ENCODE measurements around the gene NEURL3.

Gene NEURL3

DNA sequence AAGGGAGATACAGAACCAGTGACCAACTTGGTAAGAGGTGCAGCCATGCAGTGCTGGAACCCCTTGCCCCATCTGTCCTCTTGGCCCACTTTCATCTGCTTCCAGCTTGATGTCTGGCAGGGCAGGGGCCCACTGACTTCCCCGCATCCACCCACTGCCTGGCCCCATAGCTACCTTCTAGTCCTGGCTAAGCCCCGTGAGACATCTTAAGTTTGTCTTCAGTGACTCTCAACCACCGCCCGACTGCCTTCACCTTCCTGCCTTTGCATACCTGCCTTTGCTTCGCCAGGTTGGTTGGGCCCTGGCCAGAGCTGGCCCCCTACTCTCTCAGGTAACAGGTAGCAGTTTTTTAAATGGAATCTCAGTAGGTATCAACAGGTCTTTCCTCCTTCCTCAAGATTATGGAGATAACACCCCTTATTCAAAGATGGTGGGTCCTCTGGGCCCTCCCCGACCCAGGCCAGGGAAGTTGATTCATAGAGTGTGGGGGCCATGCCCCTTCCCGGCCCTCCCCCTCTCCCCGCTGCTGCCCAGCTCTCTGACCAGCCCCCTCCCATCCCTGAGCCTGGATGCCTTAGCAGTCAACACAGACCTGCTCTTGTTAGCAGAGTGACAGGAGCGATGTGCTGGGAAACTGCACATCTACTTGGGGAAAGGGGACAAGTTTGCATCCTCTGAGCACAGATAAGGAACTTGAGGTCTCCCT is 34.2 kb upstream of the NEURL3 start:
- DNase-seq, result no peak

DNA sequence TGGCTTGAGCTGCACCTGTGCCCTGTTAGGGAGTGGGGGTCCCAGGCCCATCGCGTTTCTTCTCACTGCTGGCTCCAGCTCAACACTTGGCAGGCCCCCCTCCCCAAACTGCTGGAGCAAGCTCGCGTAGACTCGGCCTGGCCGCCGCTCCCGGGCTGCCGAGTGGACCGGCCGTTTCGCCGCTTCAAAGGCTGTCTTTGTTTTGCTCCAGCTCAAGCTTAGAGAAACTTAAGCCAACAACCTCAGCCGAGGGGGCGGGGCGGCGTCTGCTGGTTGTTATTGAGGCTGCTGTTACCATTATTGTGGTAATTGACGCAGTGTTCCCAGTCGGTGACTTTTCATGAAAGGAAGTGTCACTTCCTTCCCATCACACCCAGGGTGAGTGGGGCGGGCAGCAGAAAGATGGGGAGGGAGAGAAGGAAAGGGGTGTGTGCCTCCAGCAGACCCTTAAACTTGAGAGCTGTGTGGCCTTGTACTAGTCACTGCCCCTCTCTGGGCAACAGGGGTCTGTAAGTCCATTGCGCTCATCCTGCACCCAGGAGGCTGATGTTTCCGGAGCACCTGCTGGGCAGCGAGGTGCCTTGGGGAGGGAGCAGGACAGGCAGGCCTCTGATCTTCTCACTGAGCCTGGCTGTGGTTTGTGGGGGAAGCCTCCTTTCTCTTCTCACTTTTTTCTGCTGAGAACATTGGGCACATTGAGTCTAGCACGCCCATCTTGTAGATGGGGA is 33.5 kb upstream of the NEURL3 start:
- DNase-seq, result peak; percentile 92 to 94

DNA sequence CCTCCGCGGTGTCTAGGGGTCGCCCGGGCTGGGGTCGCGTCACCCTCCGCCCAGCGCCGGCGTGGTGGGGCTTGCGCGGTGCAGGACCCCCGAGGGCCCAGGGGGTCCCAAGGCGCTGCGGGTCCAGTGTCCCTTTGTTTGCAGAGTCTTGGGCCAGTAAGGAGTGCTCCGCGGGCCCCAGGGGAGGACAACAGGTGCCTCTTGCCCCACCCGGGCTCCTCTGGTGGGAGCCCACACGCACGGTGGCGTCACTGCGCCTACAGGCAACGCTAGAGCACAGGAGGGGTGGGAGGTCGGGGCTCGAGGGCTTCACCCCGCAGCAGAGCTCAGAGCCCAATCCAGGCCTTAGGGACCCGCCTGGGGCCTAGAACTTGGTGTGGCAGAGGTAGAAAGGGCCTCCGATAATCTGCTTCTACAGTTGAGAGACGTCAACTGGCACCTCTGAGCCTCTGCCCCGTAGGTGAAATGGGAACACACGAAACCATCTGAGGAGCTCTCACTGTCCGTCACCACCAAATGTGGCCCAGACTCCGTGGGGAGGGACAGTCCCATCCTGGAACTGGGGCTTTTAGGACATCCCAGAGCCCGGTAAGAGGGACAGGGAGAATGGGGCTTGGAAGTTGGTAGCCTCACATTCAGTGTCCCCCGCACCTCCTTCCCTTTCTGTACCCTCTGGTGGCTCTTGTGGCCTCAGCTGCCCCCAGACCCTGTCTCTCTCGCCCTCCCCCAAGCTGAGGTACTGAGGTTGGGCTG is 32.8 kb upstream of the NEURL3 start:
- peak in 1 of 2 experiments; percentile 59 for DNase-seq

DNA sequence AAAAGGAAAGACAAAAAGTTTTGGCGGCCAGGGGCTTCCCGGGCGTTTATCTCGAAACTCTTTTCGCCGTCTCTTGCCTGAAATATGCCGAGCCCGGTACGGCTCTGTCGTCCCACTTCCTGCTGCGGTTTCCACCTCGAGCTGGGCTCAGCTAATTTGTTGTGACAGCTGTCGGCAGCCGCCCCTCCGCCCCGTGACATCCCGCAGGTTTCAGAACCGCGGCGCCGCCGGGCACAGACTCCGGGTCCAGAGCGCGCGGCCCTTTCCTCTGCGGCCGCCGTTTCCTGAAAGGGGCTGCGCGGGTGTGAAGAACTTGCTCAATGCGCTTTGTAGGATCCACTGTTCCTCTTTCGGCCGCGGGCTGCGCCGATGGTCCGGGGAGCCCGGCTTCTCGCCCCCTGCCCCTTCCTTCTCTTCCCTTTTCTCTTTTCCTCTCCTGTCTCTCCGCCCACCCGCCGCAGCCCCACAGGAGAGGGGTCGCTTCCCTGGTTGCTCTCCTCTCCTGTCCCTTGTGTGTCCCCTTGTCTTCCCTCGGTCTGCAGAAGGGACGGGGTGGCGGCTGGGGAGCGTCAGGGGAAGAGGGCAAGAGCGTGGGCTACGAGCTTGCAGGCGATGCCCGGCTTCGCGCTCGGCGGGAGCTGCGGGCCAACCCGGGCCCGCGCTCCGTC is 32.0 kb upstream of the NEURL3 start:
- peak; percentile 73 for DNase-seq

DNA sequence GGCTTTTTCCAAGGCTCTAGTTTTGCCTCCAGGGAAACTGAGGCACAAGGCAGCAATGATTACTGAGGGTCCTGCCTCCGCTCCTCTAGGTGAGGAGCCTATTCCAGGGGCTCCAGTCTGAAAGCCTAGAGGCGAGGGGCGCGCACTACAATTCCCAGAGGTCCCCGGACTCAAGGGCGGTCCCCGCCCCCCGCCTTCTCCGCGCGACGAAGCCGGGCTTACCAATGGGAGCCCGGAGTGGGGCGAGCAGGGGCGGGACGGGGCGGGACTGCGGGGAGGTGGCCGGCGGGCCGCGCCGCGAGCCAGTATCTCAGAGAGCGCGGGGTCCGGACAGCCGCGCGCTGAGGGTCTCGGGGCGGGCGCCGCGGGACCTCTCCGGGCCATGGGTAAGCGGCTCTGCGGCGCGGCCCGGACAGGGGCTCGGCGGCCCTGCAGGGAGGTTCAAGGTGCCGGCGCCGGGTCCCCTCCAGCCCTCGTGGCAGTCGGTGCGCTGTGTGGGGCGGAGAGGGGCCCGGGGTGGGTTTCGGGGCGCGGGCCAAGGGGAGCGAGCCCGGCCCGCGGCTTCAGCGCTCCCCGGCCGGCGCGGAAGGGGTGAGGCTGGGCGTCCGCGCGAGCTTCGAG is 31.4 kb upstream of the NEURL3 start, which contains the start of gene ARID5A:
Gene ARID5A, plus strand, starts transcription at position 308 of the 621 bp plus-strand sequence. Its CDS starts 75 bp downstream, at position 383.
- peak; percentile 91 to 94 for DNase-seq

DNA sequence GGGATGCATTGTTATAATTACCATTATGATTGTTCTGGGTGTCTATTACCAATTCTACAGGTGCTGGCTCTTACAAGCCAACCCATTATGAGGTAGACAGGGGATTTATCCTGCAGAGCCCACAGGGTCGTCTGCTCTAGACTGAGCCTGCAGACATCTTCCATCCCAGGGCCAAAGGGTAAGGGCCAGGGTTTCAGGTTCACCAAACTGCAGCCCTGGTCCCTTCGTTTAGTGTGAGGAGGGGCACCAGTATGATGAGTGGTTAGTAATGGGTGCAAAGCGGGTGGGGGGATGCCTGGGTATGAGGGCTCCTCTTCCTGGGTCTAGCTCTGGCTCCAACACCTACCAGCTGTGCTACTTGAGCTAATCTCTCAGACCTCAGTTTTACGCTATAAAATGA is 30.2 kb upstream of the NEURL3 start:
- no peak for DNase-seq

DNA sequence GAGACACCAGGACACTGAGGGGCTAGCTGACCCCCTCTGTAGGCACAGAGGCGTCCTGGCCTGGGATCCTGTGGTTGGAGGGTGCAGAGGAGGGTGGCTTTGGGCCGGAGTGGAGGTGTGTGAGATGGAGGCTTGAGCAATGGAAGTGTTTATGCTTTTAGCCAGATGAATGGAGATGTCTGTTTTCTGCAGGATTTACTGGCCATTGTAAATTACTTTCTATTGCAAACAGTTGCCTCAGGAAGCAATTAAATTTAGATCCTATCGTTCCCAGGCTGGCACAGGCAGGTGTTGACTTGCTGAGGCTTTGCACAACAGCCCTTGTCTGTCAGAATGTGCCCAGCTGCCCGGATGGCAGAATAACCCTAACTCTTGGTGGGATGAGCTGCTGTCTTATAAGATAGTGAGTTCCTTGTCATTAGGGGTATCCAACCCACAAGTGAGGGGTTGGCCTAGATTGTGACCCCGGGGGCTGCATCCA is 29.6 kb upstream of the NEURL3 start:
- DNase-seq, result no peak

DNA sequence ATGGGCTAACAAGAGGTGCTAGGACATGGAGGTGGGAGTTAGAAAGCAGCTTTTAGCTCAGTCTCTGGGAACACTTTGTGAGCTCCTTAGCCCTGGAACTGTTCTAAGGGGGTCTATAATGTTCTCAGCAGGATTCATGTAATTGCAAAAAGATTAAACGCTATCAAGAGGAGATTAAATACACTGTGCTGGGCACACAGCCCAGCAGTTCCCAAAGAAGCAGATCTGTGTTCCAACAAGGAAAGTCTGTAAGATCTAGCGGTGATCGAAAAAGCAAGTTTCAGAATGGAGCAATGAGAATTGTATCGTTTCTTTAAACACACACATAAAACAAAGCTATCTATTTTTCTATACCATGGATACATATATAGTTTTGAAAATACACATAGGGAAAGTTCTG is 29.0 kb upstream of the NEURL3 start:
- DNase-seq, result no peak

DNA sequence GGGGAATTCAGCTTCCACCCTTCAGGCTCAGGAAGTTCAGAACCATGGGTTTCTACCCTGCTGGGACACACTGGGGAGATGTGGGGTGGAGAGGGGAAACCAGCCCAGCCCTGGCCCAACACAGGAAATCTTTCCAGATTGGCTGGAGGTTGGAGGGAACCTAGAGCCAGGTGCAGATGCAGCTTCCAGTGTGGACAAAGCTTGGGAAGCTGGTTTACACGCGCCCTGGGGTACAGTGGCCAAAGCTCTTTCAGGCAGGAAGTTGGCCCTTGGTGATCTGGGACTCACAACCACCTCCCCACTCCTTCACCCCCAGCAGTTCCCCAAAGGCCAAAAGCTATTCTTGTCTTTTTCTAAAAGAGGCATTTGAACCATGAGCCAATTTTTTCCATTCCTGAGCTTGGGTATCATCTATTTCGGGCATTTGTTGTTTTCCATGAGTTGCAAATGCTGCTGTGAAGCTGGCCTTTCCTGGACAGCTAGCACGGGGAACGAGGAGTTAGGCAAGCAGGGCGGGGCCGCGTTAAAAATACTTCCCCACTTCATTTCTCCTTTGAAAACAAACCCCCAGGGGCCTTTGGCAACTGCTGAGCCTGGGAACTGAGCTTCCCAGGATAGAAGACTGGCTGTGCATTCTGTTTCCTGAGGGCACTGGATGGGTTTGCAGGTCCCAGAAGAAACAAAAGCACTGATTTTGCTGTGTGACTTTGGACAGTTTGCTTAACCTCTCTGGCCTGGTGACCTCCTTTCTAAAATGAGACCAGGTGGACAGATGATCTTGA is 28.3 kb upstream of the NEURL3 start:
- no peak for DNase-seq

DNA sequence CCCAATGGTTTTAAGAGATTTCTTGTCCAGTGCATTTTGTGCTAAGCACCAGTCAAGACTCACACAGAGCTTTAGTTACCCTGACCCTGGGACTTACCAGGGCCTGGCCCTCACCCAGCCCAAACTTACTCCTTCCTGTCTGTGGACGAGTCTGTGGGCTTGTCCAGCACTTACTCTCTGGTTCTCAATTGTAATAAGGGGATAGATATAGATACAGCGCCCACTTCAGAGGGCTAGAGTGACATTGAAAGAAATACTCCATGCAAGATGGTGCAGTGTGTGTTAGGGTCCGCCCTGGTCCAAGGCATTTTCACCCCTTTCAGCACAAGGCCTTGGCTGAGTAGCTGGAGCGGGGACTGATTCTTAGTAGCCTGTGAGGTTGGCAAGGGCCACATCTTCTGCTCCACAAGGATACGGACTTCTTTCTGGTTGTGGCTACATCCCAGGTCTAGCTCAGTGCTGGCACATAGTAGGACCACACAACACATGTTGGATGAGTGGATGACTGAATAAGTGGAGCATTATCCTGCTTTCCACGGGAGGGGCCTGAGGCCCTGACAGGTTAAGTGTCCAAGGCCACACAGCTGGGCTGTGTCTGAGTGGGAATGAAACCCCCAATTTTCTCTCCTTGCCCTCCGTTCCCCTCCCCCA is 27.6 kb upstream of the NEURL3 start:
- DNase-seq, result no peak

DNA sequence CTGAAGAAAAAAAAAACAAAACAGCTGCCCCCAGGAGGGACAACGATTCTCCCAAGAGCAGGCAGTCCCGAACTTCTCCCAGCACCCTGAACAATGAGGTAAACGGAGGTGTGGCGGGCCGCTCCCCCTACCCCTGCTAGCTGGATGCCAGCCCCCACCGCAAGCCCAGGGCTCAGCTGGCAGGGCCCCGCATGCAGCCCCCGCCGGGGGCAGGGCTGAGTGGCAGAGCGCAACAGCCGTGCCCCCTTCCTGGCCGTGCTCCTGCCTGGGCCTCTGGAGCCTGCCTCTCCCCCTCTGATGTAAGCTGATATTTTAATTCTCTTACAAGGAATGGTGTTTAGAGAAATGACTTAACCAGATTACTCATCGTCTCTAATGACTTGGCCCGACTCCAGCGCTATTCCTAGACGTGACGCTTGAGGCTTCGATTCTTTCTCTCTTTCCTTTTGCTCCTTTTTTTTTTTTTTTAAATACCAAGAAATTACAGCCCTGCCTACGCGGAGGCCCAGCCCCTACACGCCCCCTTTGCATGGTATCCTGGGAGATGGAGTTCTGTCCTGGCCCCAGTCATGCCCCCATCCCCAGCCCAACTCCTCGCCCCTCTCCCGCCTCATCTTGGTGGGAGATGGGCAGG is 26.8 kb upstream of the NEURL3 start:
- peak; percentile 89 to 91 for DNase-seq

DNA sequence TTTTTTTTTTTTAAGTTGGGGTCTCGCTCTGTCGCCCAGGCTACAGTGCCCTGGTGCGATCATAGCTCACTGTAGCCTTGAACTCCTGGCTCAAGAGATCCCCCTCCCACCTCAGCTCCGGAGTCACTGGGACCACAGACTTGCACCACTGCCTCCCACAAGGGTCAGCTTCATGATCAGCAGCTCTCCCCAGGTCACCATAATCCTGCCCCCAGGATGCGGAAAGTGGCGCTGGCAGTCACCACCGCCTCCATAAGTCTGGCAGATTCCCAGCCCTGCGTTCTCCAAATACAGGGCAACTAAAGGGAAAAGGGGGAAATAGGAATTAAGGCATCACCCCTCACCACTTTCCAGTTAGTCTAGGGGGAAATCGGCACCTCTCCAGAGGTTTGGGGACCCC is 26.2 kb upstream of the NEURL3 start:
- DNase-seq, result no peak

DNA sequence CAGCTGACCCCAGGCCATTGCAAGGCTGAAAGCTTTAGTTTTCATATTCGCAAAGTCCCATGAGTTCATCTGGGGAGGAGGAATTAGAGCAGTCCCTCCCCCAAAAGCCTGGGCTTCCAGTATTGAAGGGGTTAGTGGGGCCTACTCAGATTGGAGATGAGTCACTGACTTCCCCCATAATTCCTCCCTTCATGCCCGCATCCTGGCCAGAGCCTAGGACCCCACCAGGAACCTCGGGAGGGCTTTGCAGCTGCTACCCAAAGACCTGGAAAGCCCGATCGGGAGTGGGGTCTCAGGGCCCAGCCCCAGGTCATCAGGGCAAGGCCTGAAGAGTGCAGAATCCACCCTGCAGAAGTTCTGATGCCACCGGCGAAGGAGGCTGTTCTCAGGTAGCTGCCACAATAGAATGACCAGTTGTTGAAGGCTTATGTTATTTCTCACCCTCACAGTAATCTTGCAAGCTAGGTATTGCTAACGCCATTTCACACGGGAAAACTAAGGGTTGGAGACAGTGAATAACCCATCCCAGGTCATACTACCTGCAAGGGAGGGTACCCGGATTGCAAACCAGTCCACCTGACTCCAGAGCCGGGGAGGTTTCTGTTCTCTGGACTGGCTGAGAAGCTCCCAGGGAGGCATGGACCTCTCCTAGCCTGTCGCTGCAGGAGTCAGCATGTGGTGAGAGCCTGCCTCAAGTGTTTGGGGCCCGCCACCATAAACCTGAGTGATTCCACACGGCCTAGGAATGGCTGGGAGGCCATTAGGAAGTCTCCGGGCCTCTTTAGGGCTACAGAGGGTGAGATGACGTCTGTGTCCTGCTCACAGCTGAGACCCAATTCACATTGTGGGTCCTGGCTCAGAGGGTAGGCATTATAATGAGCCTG is 25.6 kb upstream of the NEURL3 start:
- no peak for DNase-seq

DNA sequence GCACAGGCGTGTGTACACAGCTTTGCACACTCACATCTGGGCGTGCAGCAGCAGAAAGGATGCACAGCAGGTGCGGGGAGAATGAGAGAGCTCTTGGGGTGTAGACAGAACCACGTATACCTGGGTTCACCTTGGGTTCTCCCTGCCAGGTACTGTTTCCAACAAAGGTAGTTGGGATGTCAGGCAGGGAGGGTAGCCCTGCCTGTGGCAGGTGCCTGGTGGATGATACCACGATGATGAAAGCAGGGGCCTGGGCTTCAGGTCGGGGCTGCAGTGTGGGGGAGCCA is 24.9 kb upstream of the NEURL3 start:
- no peak for DNase-seq

DNA sequence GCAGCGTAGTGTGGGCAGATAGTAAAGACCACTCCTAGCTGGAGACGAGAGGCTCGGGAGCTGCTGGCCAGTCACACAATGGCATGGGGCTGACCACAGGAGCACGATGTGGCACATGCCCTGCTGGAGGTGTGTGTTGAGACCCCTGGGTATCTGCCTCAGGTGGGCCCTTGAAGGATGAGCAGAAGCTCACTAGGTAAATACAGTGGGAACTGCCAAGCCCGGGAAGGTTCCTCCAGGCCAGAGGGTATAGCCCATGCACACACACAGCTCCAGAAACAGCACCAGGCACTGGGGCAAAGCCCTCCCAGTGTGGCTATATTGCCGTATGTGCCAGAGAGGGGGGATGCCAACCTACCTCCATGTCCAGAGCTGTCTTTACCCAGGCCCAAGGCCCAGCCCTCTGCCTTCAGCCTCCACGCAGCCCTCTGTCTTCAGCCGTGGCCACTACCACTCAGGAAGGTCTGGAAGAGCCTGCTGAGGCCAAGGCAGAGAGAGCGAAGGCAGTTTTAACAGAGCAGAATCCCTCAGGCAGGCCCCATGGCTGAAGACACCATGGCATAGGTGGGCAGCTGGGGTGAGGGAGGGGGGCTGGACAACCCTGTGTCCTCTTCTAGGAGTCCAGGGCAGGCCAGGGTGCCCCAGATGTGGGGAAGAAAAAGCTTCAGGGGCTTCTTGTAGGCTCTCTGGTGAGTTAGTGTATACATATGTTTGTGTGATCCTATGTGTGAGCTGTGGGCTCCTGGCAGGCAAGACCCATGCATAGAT is 24.4 kb upstream of the NEURL3 start:
- DNase-seq, result no peak

DNA sequence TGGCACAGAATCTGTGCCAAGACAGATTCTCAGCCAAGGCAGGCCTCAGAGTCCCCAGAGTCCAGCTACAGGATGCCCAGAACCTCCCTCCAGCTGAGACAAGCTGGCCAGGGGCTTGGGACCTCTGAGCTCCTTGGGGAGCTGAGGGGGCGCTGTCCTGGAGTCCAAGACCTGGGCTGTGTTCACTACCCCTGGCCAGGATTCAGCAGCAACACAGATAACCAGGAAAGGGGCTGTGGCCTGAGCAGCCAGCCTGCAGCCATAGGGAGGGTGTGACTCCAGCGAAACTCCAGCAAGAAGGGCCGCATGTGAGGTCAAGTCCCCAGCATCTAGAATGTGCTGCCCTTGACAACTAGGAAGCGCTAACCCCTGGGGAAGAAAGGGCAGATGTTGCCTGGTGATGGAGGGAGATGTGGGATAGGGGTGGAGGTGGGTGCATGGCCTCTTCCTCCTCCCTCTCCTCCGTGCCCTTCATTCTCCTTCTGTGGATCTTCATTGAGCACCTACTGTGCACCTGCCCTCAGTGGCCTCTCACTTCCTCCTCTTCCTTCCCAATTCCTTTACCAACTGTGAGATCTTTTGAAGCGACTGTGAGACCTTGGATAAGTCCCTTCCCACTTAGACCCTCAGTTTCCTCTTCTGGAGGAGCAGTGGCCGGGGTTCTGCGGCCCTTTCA is 23.7 kb upstream of the NEURL3 start:
- no peak for DNase-seq

DNA sequence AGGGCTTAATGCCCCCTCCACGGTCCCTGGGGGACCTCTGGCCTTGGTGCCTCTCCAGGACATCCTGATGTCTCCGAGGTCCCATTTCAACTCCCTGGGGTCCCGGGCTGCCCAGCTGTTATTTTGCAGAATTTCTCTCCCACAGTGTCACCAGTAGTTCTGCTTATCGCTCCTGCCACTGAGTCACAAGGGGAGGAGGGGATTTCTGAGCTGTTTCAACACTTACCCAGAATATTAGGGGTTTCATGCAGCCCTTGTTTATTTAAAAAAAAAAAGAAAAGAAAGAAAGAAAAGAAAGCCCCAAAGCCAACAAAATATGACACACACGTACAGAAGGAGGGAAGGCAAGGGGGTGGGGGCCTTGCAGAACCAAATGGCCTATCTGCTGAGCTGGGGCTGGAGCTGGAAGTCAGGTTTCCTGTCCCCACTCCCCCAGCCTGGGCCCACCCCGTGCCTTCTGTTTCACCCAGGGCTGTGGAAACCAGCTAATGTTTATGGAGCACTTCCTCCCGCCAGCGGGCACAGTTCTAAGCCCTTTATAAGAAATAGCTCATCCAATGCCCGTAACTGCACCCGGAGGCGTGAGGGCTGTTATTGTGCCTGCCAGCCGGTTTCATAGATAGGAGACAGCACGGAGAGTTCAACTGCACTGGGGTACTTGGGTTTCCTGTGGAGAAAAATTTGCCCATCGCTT is 23.0 kb upstream of the NEURL3 start:
- peak; percentile 70 to 75 for DNase-seq
